Measurements from ENCODE around the gene EHD3. TPM values are rescaled to one million over a fixed set of nuclear protein-coding genes. Genes with fewer than 3 reads are reported as not detected.

The EHD3 gene
- total and polyA plus RNA-seq, 10 of the 15 experiments (the other 5 are each of a cell fraction or from before 2014, with no cell fraction given), result 1.1 to 10.9 (median 8.2) TPM

DNA sequence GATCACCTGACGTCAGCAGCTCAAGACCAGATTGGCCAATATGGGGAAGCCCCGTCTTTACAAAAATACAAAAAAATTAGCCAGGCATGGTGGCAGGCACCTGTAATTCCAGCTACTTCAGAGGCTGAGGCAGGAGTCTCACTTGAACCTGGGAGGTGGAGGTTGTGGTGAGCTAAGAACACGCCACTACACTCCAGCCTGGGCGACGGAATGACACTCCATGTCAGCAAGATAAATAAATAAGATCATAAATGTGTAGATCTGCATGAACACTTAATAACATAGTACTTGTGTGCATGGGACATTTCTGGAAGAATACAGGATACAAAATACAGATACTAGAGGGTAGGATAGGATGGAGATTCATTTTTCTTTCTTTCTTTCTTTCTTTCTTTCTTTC, 9.1 kb downstream of the EHD3 start:
- CTCF ChIA-PET, result interaction anchor here (1.1 kb wide), 1 partner anchor 15 kb away, joined by 3 read pairs; no protein-coding TSS in a partner anchor
- intact Hi-C loops (cut with micrococcal nuclease; ENCODE audit: unreplicated experiment), result no loop called here

DNA sequence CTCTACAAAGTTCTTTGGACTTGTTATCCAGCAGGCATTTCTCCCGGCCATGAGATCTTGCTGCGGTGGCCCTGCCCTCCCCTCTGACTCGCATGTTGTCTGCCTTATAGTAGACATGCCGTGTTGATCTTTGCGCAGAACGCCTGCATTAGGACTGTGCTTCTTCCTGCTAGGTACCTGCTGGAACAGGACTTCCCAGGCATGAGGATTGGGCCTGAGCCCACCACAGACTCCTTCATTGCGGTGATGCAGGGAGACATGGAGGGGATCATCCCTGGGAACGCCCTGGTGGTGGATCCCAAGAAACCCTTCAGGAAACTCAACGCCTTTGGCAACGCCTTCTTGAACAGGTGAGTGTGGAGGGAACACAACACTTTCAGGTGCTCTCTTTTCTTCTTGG, 10.1 kb downstream of the EHD3 start:
- Histone ChIP-seq H3K27ac (ENCODE audit: control insufficient read depth, insufficient read depth) (no peak overlapping the region), H4K20me1 (ENCODE audit: control insufficient read depth, insufficient read depth) (no peaks in the 10 kb centered on the region), H3K4me3 (no peak overlapping the region), H3K4me1 (ENCODE audit: control insufficient read depth, insufficient read depth, low read length) (peaks cover 8% of the 10 kb centered on the region), H3K4me2 (ENCODE audit: control insufficient read depth, insufficient read depth) (no peak overlapping the region), H3K36me3 (ENCODE audit: control insufficient read depth in 2 of 2, insufficient read depth in 2 of 2, low read length in 1 of 2) (no peaks in the 10 kb centered on the region), H3K9me3 (replicated peaks; ENCODE audit: control insufficient read depth, insufficient read depth, low read length) (no peaks in the 10 kb centered on the region), H3K79me2 (ENCODE audit: control insufficient read depth, insufficient read depth, low read length) (no peaks in the 10 kb centered on the region), H2AFZ (ENCODE audit: control insufficient read depth, low read depth, low read length) (no peak overlapping the region), H3K27me3 (replicated peaks in 1 of 2; ENCODE audit: control insufficient read depth in 2 of 2, insufficient read depth in 2 of 2, low read length in 1 of 2) (no peaks in the 10 kb centered on the region), H3K9ac (ENCODE audit: control insufficient read depth, insufficient read depth, low read length) (no peak overlapping the region)
- RAD21 ChIA-PET (ENCODE audit: unreplicated experiment), result no interaction called here
- TF ChIP-seq POU2F2 (IDR thresholded peaks at IDR 0.05; ENCODE audit: borderline replicate concordance, low read depth, low read length) (no peak), HDAC2 (IDR thresholded peaks at IDR 0.05) (no peak), STAT3 (IDR thresholded peaks at IDR 0.05; ENCODE audit: low read depth, low read length) (no peak), IKZF1 (conservative IDR thresholded peaks at IDR 0.05) (no peak), PAX8 (IDR thresholded peaks at IDR 0.05) (no peak)
- TF ChIP-seq, protein P1, sequence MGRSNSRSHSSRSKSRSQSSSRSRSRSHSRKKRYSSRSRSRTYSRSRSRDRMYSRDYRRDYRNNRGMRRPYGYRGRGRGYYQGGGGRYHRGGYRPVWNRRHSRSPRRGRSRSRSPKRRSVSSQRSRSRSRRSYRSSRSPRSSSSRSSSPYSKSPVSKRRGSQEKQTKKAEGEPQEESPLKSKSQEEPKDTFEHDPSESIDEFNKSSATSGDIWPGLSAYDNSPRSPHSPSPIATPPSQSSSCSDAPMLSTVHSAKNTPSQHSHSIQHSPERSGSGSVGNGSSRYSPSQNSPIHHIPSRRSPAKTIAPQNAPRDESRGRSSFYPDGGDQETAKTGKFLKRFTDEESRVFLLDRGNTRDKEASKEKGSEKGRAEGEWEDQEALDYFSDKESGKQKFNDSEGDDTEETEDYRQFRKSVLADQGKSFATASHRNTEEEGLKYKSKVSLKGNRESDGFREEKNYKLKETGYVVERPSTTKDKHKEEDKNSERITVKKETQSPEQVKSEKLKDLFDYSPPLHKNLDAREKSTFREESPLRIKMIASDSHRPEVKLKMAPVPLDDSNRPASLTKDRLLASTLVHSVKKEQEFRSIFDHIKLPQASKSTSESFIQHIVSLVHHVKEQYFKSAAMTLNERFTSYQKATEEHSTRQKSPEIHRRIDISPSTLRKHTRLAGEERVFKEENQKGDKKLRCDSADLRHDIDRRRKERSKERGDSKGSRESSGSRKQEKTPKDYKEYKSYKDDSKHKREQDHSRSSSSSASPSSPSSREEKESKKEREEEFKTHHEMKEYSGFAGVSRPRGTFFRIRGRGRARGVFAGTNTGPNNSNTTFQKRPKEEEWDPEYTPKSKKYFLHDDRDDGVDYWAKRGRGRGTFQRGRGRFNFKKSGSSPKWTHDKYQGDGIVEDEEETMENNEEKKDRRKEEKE (IDR thresholded peaks at IDR 0.05), result no peak
- DNase-seq (ENCODE audit: low read depth, low spot score), result no peak
- in situ Hi-C loops (cut with MboI) (no loop called here), intact Hi-C loops (cut with micrococcal nuclease; ENCODE audit: unreplicated experiment) (no loop called here)
- CTCF ChIA-PET, result no interaction called here
- FAIRE-seq, result no peak
- no TSS peak for BruUV-seq (replicated peaks)
- POLR2A ChIA-PET, result no interaction called here
- ATAC-seq, result no peak
- WGBS (ENCODE audit: insufficient coverage, insufficient replicate concordance, low lambda C conversion rate, missing lambda C conversion rate), result 71% methylated on average over 10 of the region's 10 CpGs
- SMC1A ChIA-PET (ENCODE audit: uncharacterized antibody, unreplicated experiment), result interaction anchor here (0.6 kb wide), 1 partner anchor 36 kb away, joined by 3 read pairs; no protein-coding TSS in a partner anchor

More for the DNA sequence above, 9.1 kb downstream of the EHD3 start:
- H3K27ac ChIP-seq (ENCODE audit: control insufficient read depth, insufficient read depth), result no peak overlapping the region
- no peak overlapping the region for H3K4me3 ChIP-seq
- FAIRE-seq, result no peak
- H2AFZ ChIP-seq (ENCODE audit: control insufficient read depth, low read depth, low read length), result no peak overlapping the region
- ChIA-PET RAD21 (ENCODE audit: unreplicated experiment) (interaction anchor here (2.4 kb wide), 1 partner anchor 13 kb away, joined by 10 read pairs; no protein-coding TSS in a partner anchor), POLR2A (interaction anchor here (1.1 kb wide), 1 partner anchor 11 kb away, joined by 3 read pairs; no protein-coding TSS in a partner anchor), SMC1A (ENCODE audit: uncharacterized antibody, unreplicated experiment) (interaction anchor here (0.8 to 2.3 kb wide), 3 partner anchors 12 to 88 kb away, joined by 3 to 9 read pairs (median 3); no protein-coding TSS in a partner anchor)
- 78% methylated on average over 5 of the region's 5 CpGs for WGBS (ENCODE audit: insufficient coverage, insufficient replicate concordance, low lambda C conversion rate, missing lambda C conversion rate)
- no peaks in the 10 kb centered on the region for H3K27me3 ChIP-seq (replicated peaks in 1 of 2; ENCODE audit: control insufficient read depth in 2 of 2, insufficient read depth in 2 of 2, low read length in 1 of 2)
- no peak for DNase-seq (ENCODE audit: low read depth, low spot score)
- H3K9me3 ChIP-seq (replicated peaks; ENCODE audit: control insufficient read depth, insufficient read depth, low read length), result no peaks in the 10 kb centered on the region
- H3K4me2 ChIP-seq (ENCODE audit: control insufficient read depth, insufficient read depth), result no peak overlapping the region
- TF ChIP-seq ESRRA (IDR thresholded peaks at IDR 0.05; ENCODE audit: low read length) (no peak), IRF4 (IDR thresholded peaks at IDR 0.05; ENCODE audit: low read depth, low read length) (no peak), ZNF207 (IDR thresholded peaks at IDR 0.05; ENCODE audit: borderline replicate concordance) (no peak), SREBF2 (IDR thresholded peaks at IDR 0.05; ENCODE audit: low read length) (no peak), RUNX3 (IDR thresholded peaks at IDR 0.05; ENCODE audit: low read length) (no peak), HDGF (IDR thresholded peaks at IDR 0.05) (no peak), CHD2 (IDR thresholded peaks at IDR 0.05; ENCODE audit: borderline replicate concordance, low read depth, low read length) (no peak), HDAC6 (IDR thresholded peaks at IDR 0.05; ENCODE audit: unreplicated experiment) (no peak)
- H3K36me3 ChIP-seq (ENCODE audit: control insufficient read depth in 2 of 2, insufficient read depth in 2 of 2, low read length in 1 of 2), result no peaks in the 10 kb centered on the region
- ATAC-seq, result no peak
- no peak overlapping the region for H3K9ac ChIP-seq (ENCODE audit: control insufficient read depth, insufficient read depth, low read length)
- no peaks in the 10 kb centered on the region for H3K79me2 ChIP-seq (ENCODE audit: control insufficient read depth, insufficient read depth, low read length)
- in situ Hi-C loops (cut with MboI), result no loop called here
- H4K20me1 ChIP-seq (ENCODE audit: control insufficient read depth, insufficient read depth), result no peaks in the 10 kb centered on the region
- peaks cover 8% of the 10 kb centered on the region for H3K4me1 ChIP-seq (ENCODE audit: control insufficient read depth, insufficient read depth, low read length)
- BruUV-seq (replicated peaks), result no TSS peak
